HG03457 (cell line): ENCODE data around the gene TMEM14A.

Experiments
- ATAC-seq: cut with Tn5 transposase; IDR thresholded peaks from one replicate; pipeline ENCODE4 v1.9.1; 2021; ENCODE audit warnings: moderate number of reproducible peaks; ENCODE audit not compliant: unreplicated experiment

The TMEM14A gene

DNA sequence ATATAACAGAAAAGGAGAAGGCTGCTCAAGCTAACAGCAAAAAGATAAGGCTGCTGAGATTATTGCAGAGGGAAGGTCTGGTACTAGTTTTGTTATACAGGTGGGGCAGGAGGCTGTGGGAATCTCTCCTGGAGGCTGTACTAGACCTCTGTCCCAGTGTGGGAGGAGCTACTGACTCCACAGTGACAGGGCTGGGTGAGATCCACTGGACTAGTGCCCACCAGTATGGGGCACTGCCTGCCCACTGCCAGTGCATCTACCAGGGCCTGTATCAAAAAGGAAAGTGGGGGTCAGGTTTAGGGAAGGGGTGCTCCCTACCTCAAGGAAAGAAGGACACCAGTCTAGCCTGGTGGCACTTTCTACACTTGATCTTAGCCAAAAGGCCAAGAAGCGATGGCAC lies 62.3 kb downstream of the TMEM14A start:
- no peak for ATAC-seq

DNA sequence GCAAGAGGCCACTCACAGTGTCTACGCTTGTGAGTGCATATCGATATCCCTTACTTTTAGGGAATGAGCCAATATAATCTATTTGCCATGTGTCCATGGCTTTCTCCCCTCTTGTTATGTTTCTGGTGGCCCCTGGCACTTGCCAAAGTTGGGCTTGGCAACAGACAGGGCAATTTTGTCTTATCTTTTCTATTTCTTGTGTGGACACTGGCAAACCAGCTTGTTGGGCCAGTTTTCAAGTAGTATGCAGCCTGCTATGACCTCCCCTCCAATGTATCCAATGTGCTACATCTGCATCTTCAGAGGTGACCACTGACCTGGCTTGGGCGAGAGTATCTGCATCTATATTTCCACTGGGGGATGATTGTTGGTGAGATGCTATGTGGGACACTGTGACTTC lies 63.2 kb downstream of the TMEM14A start:
- ATAC-seq, result no peak

DNA sequence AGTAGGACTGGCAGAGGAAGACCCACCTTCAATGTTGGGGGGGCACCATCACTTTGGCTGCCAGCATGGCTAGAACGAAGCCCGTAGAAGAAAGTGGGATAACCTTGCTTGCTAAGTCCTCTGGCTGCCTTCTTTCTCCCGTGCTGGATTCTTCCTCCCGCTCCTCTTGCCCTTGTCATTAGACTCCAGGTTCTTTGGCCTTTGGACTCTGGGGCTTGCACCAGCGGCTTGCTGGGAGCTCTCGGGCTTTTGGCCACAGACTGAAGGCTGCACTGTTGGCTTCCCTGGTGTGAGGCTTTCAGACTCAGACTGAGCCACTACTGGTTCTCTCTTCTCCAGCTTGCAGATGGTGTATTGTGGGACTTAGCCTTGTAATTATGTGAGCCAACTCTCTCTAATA lies 64.2 kb downstream of the TMEM14A start:
- ATAC-seq, result no peak

DNA sequence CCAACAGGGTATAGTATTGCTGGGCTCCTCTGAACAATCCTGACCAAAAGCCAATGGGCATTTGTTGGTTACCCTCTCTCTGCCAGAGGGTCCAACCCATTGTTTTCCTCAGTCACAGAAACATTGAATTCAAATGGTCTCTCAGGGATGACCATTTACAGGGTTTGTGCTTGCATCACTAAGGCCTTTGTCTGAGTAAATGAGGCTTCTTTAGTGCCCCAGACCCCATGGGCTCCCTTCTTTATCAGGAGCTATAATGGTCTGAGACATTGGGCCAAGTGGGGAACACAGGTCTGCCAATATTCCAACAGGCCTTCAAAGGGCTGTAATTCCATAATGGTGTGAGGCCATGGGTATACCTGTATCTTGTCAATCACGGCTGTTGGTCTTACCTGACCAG lies 65.2 kb downstream of the TMEM14A start:
- ATAC-seq, result no peak
